ENCODE results near the gene ITPR3. TPM values are rescaled to one million over a fixed set of nuclear protein-coding genes. Genes with fewer than 3 reads are reported as not detected.

The ITPR3 gene
- total RNA-seq, 4 donors from 2014 or later: 76.8 to 101 (median 93.9) TPM

- Histone ChIP-seq H3K9me3 (no peaks in the 10 kb centered on the region), H3K36me3 (peaks cover 2 to 100% (median 26%) of the 10 kb centered on the region in 3 donors), H3K4me3 (no peak overlapping the region), H3K27ac (no peak overlapping the region), H3K4me1 (peaks cover 0 to 23% (median 6%) of the 10 kb centered on the region in 4 donors), H3K27me3 (no peaks in the 10 kb centered on the region)
- no peak for TF ChIP-seq EP300 (IDR thresholded peaks at IDR 0.05)
- TF ChIP-seq CTCF (IDR thresholded peaks at IDR 0.05): no peak
- TF ChIP-seq POLR2A (IDR thresholded peaks at IDR 0.05): no peak
- 83 to 87% methylated on average over 12 of the region's 12 CpGs for WGBS, 2 donors
- no peak for DNase-seq (ENCODE audit: low spot score in 2 of 2)
Observed at GRCh38 chr6:33678932-33679490, 57.9 kb downstream of the ITPR3 start.

GRCh38 chr6:33679761-33680160 is 58.6 kb downstream of the ITPR3 start:
- DNase-seq (ENCODE audit: low spot score in 2 of 2): no peak
- peaks cover 0 to 100% (median 32%) of the 10 kb centered on the region in 3 donors for H3K36me3 ChIP-seq
- H3K4me3 ChIP-seq: no peak overlapping the region
- no peak for TF ChIP-seq CTCF (IDR thresholded peaks at IDR 0.05)
- no peaks in the 10 kb centered on the region for H3K9me3 ChIP-seq
- 92 to 93% methylated on average over 19 of the region's 20 CpGs for whole genome bisulfite sequencing, 2 donors
- H3K4me1 ChIP-seq: peaks cover 0 to 26% (median 6%) of the 10 kb centered on the region in 4 donors
- H3K27me3 ChIP-seq: no peaks in the 10 kb centered on the region
- H3K27ac ChIP-seq: no peak overlapping the region

GRCh38 chr6:33682341-33682740 is 61.2 kb downstream of the ITPR3 start:
- Histone ChIP-seq H3K4me3 (no peak overlapping the region), H3K4me1 (peaks cover 0 to 21% (median 2%) of the 10 kb centered on the region in 4 donors), H3K9me3 (no peaks in the 10 kb centered on the region), H3K27me3 (no peaks in the 10 kb centered on the region), H3K27ac (peak overlapping the region in 3 of 4 donors; percentile 46 to 80 (median 69)), H3K36me3 (peaks cover 5 to 100% (median 42%) of the 10 kb centered on the region in 3 donors)
- TF ChIP-seq POLR2A (IDR thresholded peaks at IDR 0.05): no peak
- TF ChIP-seq CTCF (IDR thresholded peaks at IDR 0.05): no peak
- no peak for TF ChIP-seq EP300 (IDR thresholded peaks at IDR 0.05)
- no peak for DNase-seq (ENCODE audit: low spot score in 2 of 2)
- WGBS, 2 donors: 84 to 86% methylated on average over 12 to 13 of the region's 13 CpGs

GRCh38 chr6:33683051-33683571 is 62.0 kb downstream of the ITPR3 start:
- 51 to 64% methylated on average over 12 to 15 of the region's 15 CpGs for WGBS, 2 donors
- Histone ChIP-seq H3K4me3 (no peak overlapping the region), H3K36me3 (peaks cover 5 to 100% (median 47%) of the 10 kb centered on the region in 3 donors), H3K4me1 (peaks cover 0 to 21% (median 2%) of the 10 kb centered on the region in 4 donors), H3K9me3 (no peaks in the 10 kb centered on the region), H3K27me3 (no peaks in the 10 kb centered on the region), H3K27ac (peak overlapping the region; percentile 6 to 80 (median 58))
- TF ChIP-seq EP300 (IDR thresholded peaks at IDR 0.05): peak in 1 of 2 donors; percentile 39
- TF ChIP-seq POLR2A (IDR thresholded peaks at IDR 0.05): no peak
- peak in 1 of 5 experiments; percentile 27 for TF ChIP-seq CTCF (IDR thresholded peaks at IDR 0.05)
- DNase-seq (ENCODE audit: low spot score in 2 of 2): no peak

GRCh38 chr6:33683576-33684427 is 62.7 kb downstream of the ITPR3 start:
- no peak for TF ChIP-seq CTCF (IDR thresholded peaks at IDR 0.05)
- no peak for TF ChIP-seq EP300 (IDR thresholded peaks at IDR 0.05)
- no peak for TF ChIP-seq POLR2A (IDR thresholded peaks at IDR 0.05)
- Histone ChIP-seq H3K36me3 (peaks cover 5 to 100% (median 47%) of the 10 kb centered on the region in 3 donors), H3K4me3 (no peak overlapping the region), H3K4me1 (peaks cover 0 to 21% (median 2%) of the 10 kb centered on the region in 4 donors), H3K27me3 (no peaks in the 10 kb centered on the region), H3K27ac (peak overlapping the region in 3 of 4 donors; percentile 6 to 80 (median 69)), H3K9me3 (no peaks in the 10 kb centered on the region)
- DNase-seq (ENCODE audit: low spot score in 2 of 2): no peak
- WGBS, 2 donors: 60 to 65% methylated on average over 16 to 18 of the region's 19 CpGs
